ENCODE results near the gene ZBTB4. TPM values are rescaled to one million over a fixed set of nuclear protein-coding genes. Genes with fewer than 3 reads are reported as not detected.
A peak's percentile ranks its signal among the peaks of the same experiment; 100 is the strongest.

Gene ZBTB4
- total RNA-seq, 1 donor from 2014 or later = 31.2 TPM

- Histone ChIP-seq H3K36me3 (ENCODE audit: insufficient read depth, low read length) (peaks cover 30% of the 10 kb centered on the region), H3K4me1 (ENCODE audit: insufficient read depth, low read length) (no peaks in the 10 kb centered on the region), H3K9me3 (ENCODE audit: insufficient read depth, low read depth, low read length) (no peaks in the 10 kb centered on the region), H3K4me2 (ENCODE audit: low read length) (no peak overlapping the region), H4K20me1 (ENCODE audit: insufficient read depth, low read length) (peaks cover 31% of the 10 kb centered on the region), H3K4me3 (ENCODE audit: insufficient read depth, low read depth, low read length) (no peak overlapping the region), H3K9ac (ENCODE audit: low read length) (no peak overlapping the region), H3K79me2 (ENCODE audit: insufficient read depth, low read length) (peaks cover 2% of the 10 kb centered on the region), H2AFZ (ENCODE audit: low read depth, low read length) (no peak overlapping the region), H3K27ac (ENCODE audit: low read depth, low read length) (no peak overlapping the region), H3K27me3 (ENCODE audit: insufficient read depth, low read length) (no peaks in the 10 kb centered on the region)
- peaks cover 18% of the 10 kb centered on the region for H3K36me3 Mint-ChIP-seq (ENCODE audit: low read depth, unreplicated experiment)
- no peak overlapping the region for H3K27ac Mint-ChIP-seq (ENCODE audit: unreplicated experiment)
- H3K9me3 Mint-ChIP-seq (ENCODE audit: unreplicated experiment) = no peaks in the 10 kb centered on the region
- no peak for DNase-seq (ENCODE audit: low read depth)
- no peak for FAIRE-seq
- H3K4me3 Mint-ChIP-seq (ENCODE audit: unreplicated experiment) = no peak overlapping the region
- TF ChIP-seq EZH2 (IDR thresholded peaks at IDR 0.05; ENCODE audit: insufficient read depth, low read length) = no peak
- no peak for TF ChIP-seq CTCF (IDR thresholded peaks at IDR 0.05; ENCODE audit: insufficient read depth, low read depth, low read length)
- H3K27me3 Mint-ChIP-seq (ENCODE audit: low read depth, unreplicated experiment) = no peaks in the 10 kb centered on the region
- peaks cover 1% of the 10 kb centered on the region for H3K4me1 Mint-ChIP-seq (ENCODE audit: low read depth, unreplicated experiment)
Measured at GRCh38 chr17:7512824-7513540, 33.6 kb upstream of the ZBTB4 start.

- Mint-ChIP-seq H3K4me1 (ENCODE audit: low read depth, unreplicated experiment) (peaks cover 1% of the 10 kb centered on the region), H3K27me3 (ENCODE audit: low read depth, unreplicated experiment) (no peaks in the 10 kb centered on the region), H3K27ac (ENCODE audit: unreplicated experiment) (no peak overlapping the region), H3K4me3 (ENCODE audit: unreplicated experiment) (no peak overlapping the region), H3K36me3 (ENCODE audit: low read depth, unreplicated experiment) (peaks cover 20% of the 10 kb centered on the region), H3K9me3 (ENCODE audit: unreplicated experiment) (no peaks in the 10 kb centered on the region)
- FAIRE-seq (no peak), DNase-seq (ENCODE audit: low read depth) (no peak)
- Histone ChIP-seq H2AFZ (ENCODE audit: low read depth, low read length) (no peak overlapping the region), H3K36me3 (ENCODE audit: insufficient read depth, low read length) (peaks cover 34% of the 10 kb centered on the region), H4K20me1 (ENCODE audit: insufficient read depth, low read length) (peaks cover 31% of the 10 kb centered on the region), H3K4me3 (ENCODE audit: insufficient read depth, low read depth, low read length) (no peak overlapping the region), H3K9ac (ENCODE audit: low read length) (no peak overlapping the region), H3K4me1 (ENCODE audit: insufficient read depth, low read length) (no peaks in the 10 kb centered on the region), H3K27ac (ENCODE audit: low read depth, low read length) (no peak overlapping the region), H3K4me2 (ENCODE audit: low read length) (no peak overlapping the region), H3K27me3 (ENCODE audit: insufficient read depth, low read length) (no peaks in the 10 kb centered on the region), H3K9me3 (ENCODE audit: insufficient read depth, low read depth, low read length) (no peaks in the 10 kb centered on the region), H3K79me2 (ENCODE audit: insufficient read depth, low read length) (peaks cover 2% of the 10 kb centered on the region)
- no peak for TF ChIP-seq CTCF (IDR thresholded peaks at IDR 0.05; ENCODE audit: insufficient read depth, low read depth, low read length)
- no peak for TF ChIP-seq EZH2 (IDR thresholded peaks at IDR 0.05; ENCODE audit: insufficient read depth, low read length)
Measured at GRCh38 chr17:7512105-7512504, 32.7 kb upstream of the ZBTB4 start.

- Histone ChIP-seq H3K9ac (ENCODE audit: low read length) (no peak overlapping the region), H4K20me1 (ENCODE audit: insufficient read depth, low read length) (peaks cover 40% of the 10 kb centered on the region), H3K27ac (ENCODE audit: low read depth, low read length) (no peak overlapping the region), H3K9me3 (ENCODE audit: insufficient read depth, low read depth, low read length) (no peaks in the 10 kb centered on the region), H3K4me1 (ENCODE audit: insufficient read depth, low read length) (no peaks in the 10 kb centered on the region), H3K4me2 (ENCODE audit: low read length) (no peak overlapping the region), H3K79me2 (ENCODE audit: insufficient read depth, low read length) (peaks cover 8% of the 10 kb centered on the region), H3K36me3 (ENCODE audit: insufficient read depth, low read length) (peaks cover 40% of the 10 kb centered on the region), H2AFZ (ENCODE audit: low read depth, low read length) (no peak overlapping the region), H3K4me3 (ENCODE audit: insufficient read depth, low read depth, low read length) (no peak overlapping the region), H3K27me3 (ENCODE audit: insufficient read depth, low read length) (no peaks in the 10 kb centered on the region)
- FAIRE-seq (no peak), DNase-seq (ENCODE audit: low read depth) (no peak)
- Mint-ChIP-seq H3K9me3 (ENCODE audit: unreplicated experiment) (no peaks in the 10 kb centered on the region), H3K36me3 (ENCODE audit: low read depth, unreplicated experiment) (peaks cover 22% of the 10 kb centered on the region), H3K27me3 (ENCODE audit: low read depth, unreplicated experiment) (no peaks in the 10 kb centered on the region), H3K4me3 (ENCODE audit: unreplicated experiment) (no peak overlapping the region), H3K4me1 (ENCODE audit: low read depth, unreplicated experiment) (peaks cover 1% of the 10 kb centered on the region), H3K27ac (ENCODE audit: unreplicated experiment) (peak overlapping the region; percentile 50)
- TF ChIP-seq EZH2 (IDR thresholded peaks at IDR 0.05; ENCODE audit: insufficient read depth, low read length) (no peak), CTCF (IDR thresholded peaks at IDR 0.05; ENCODE audit: insufficient read depth, low read depth, low read length) (no peak)
Measured at GRCh38 chr17:7511108-7511507, 31.7 kb upstream of the ZBTB4 start.
